Mammary epithelial cell (primary cell): ENCODE results near the gene KIF1A.

ENCODE experiments used
- CTCF ChIP-seq, 2 donors: IDR thresholded peaks in 1 of 2; conservative IDR thresholded peaks in 1 of 2; 2 replicates each; pipeline ENCODE4 v1.5.1; 2011 to 2012; ENCODE audit warnings: inconsistent platforms in 2 of 2, low read length in 2 of 2, mild to moderate bottlenecking in 2 of 2, control low read depth in 1 of 2, low read depth in 1 of 2; ENCODE audit not compliant: insufficient read depth in 1 of 2; ENCODE audit errors: extremely low read depth in 1 of 2
- EZH2 ChIP-seq: IDR thresholded peaks from 2 replicates; pipeline ENCODE4 v1.6.1; 2012; ENCODE audit warnings: low read length, inconsistent platforms, borderline replicate concordance

GRCh38 chr2:240726876-240727275 is 93.1 kb downstream of the KIF1A start:
- no peak for TF ChIP-seq CTCF (conservative IDR thresholded peaks at IDR 0.05 in 1 of 2, IDR thresholded peaks at IDR 0.05 in 1 of 2; ENCODE audit: extremely low read depth in 1 of 2, insufficient read depth in 1 of 2, low read depth in 1 of 2, low read length in 2 of 2)
- TF ChIP-seq EZH2, result no peak
